ENCODE measurements around the gene PNPLA2. TPM values are rescaled to one million over a fixed set of nuclear protein-coding genes. Genes with fewer than 3 reads are reported as not detected.

The PNPLA2 gene
- polyA plus RNA-seq, 10 donors = 18.4 to 32.9 (median 27.9) TPM

GRCh38 chr11:782264-783174 is 36.2 kb upstream of the PNPLA2 start:
- no peak for DNase-seq

- peak; percentile 72 to 88 (median 76) for DNase-seq
These were observed 35.1 kb upstream of the PNPLA2 start for GRCh38 chr11:783581-784015.

- DNase-seq = no peak
These were observed 32.3 kb upstream of the PNPLA2 start for GRCh38 chr11:786235-787083.

DNA sequence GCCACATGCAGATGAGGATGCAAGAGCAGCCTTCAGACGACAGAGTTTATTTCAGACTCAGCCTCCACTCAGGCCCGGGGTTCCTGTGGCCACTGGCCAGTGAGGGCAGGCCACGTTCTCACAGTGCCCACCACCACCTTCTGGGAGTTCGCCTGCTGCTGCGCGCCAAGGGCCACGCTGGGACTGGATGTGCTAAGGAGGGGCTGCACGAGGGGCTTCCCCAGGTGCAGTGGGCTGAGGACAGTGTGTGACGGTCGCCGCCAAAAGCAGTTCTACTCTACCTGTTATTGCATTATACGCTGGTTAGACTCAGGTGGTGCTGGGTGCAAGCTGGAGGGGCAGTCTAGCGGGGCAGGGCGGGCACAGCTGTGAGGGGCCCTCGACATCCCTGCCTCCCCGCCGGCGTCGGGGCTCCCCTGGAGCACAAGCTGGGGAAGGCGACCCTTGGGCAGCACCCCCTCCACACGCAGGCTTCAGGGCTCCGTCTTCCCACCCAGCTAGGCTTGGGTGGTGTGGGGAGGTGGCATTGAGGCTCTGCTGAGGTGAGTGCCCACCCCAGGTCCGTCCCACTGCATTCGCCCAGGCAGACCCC is 31.5 kb upstream of the PNPLA2 start:
- DNase-seq = no peak

GRCh38 chr11:788009-788640 is 30.6 kb upstream of the PNPLA2 start:
- no peak for DNase-seq

DNA sequence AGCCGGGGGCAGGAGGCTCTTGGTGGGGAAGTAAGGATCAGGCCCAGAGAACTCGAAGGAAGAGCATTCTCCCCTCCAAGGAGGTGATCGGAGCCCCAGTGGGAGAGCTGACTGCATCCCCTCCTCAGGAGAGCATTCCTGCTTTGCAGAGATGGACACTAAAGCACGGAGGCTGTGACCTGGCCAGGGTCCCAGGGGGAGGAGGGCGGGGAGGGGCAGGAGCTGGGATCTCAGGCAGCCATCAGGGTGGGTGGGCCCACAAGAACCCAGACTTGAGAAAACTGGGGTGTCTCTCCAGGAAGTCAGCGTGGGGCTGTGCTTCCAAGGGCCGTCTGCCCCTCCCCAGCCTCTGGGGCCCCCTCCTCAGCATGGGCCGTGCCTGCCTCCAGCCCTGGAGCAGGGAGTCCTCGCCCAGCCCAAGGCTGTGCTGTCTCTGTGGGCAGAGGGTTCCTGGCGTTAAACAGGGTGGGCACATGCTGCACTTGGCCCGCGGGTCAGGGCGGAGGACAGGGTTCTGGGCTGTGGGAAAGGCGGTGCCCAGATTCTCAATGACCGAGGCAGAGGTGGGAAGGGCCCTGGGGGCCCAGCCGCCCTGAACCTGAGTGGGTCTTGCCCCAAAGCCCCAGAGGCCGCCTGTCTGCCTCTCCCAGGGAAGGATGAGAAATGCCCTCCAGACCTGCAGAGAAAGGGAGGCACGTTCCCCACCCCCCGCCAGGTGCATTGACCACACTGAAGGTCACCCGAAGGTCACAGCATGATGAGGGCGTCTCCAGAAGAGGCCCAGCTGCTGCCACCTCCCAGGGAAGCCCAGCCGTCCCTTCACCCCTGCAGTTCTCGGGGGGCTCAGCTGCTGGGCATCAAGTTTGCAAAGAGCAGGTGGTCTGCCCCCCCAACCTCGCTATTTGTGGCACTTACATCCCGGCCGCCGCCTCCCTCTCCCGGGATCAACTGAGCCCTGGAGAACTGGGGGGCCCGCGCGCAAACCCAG is 29.5 kb upstream of the PNPLA2 start:
- DNase-seq = no peak

- no peak for DNase-seq
These were observed 28.8 kb upstream of the PNPLA2 start, which contains the start of gene CEND1 for GRCh38 chr11:789943-790342. Gene CEND1 (minus strand): TSS chr11:790090. CDS start chr11:788576, 1,514 bp downstream.

GRCh38 chr11:790721-791564 is 27.8 kb upstream of the PNPLA2 start:
- no peak for DNase-seq

DNA sequence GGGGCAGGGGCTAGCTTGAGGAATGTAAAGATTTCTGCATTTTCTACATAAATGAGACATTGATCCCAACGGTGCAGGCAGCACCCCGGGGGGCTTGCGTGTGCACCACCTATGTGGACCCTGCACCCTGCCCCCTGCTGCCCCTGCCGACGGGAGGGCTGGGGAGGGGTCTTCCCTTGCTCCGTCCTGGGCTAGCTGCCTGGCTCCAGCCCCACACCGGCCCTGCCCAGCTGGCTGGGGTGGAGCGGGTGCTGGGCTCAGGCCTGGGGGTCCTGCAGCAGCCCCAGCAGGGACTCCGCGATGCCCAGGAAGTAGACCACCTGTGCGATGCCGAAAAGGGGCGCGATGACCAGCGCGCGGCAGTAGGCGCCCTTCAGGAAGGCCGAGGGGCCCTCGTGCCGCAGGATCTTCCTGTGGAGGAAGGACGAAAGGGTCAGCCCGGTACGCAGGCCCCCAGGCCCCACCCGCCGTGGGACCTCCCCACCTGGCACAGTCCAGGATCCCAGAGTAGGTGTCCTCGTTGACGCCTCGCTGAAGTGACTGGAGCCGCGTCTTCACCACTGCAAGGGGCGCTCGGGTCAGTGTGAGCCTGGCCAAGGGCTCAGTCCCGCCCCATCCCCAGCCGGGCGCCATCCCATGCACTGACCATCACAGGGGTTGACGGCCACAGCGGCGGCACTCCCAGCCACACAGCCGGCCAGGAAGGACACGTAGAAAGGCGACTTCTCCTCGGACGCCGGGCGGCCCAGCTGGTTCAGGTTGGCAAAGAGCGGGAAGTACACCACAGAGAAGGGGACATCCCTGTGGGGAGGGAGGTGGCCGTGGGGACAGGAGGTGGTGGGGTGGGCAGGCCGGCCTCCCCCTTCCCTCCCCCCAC is 26.8 kb upstream of the PNPLA2 start:
- no peak for DNase-seq

- DNase-seq = no peak
These were observed 26.2 kb upstream of the PNPLA2 start for GRCh38 chr11:792535-792821.

DNA sequence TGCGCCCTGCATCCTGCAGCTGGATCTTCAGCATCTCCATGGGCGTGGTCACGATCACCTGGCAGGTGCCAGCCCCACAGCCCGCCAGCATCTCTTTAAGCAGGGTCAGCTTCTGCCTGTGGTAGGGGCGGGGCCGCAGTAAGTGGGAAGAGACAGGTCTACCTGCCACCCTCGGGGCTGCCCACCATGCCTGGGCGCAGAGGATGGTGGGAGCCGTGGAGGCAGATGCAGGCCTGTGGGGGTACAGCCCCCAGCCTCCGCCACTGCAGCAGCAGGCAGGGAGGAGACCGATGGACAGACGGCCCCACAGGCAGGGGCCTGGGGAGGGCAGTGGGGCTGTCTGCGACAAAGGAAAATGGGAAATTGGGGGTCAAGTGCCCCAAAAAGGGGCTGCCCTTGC is 25.8 kb upstream of the PNPLA2 start:
- no peak for DNase-seq

DNA sequence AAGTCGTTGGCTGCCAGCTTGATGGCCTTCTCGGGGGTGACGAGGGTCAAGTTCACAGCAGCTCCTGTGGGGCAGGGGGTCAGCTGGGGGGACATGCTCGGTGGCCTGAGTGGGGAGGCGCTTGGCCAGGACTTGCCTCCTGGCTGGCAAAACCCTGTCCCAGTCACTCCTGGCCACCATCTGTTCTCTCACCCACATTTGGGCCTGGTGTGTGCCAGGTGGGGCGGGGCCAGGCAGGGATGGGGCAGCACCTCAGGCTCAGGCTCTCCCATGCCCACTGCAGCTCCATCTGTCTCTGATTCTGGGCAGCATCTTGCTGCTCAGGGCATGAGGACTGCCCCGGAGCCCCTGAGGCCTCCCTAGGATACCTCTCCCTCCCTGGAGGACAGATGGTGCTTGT is 25.2 kb upstream of the PNPLA2 start:
- no peak for DNase-seq

- DNase-seq = no peak
These were observed 24.5 kb upstream of the PNPLA2 start for GRCh38 chr11:794013-794765.

DNA sequence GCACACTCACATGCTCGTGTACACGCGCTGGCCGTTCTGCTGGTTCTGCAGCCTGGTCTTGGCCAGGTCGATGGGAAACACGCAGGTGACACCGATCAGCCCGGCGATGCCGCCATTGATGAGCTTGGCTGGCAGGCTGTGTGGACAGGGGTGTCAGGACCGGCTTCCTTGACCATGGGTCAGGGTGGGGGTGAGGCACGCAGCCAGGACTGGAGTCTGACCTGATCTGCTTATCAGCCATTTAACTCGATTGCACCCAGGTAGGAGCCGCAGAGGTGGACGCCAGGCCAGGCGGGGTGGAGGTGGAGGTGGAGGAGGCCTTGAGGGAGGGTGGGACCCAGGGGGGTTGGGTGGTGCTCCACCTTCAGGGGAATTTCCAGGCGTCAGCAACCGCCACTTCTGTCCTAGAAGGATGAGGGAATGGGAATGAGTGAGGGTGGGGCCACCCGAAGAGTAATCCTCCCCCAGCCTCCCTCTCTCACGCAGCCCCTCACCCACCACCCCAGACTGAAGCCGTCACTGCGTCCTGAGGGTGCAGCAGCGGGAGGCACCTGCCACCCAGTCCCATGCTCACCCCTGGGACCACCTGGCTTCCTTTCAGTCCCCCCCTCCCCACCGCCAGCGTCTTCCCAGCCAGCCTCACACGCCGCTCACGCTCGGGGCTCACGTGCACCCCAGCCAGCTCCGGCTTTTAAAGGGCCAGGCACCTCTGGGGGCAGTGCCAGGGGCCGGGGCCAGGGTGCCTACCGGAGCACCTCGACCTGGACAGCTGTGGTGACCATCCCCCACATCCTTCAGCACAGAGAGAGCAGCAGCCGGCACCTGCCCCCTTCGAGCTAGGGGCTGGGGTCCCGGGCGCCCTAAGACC is 23.7 kb upstream of the PNPLA2 start:
- no peak for DNase-seq

- peak; percentile 69 to 87 (median 77) for DNase-seq
These were observed 22.8 kb upstream of the PNPLA2 start for GRCh38 chr11:795634-796564.

All from muscle of back (tissue), 11 donors.